B cell (primary cell): ENCODE results near the gene ATP7B. TPM values are rescaled to one million over a fixed set of nuclear protein-coding genes. Genes with fewer than 3 reads are reported as not detected.

Experiments used
- ATAC-seq: fragments of 200-7000 bp; cut with Tn5 transposase; one replicate; pipeline ENCODE4 v1.10.0; 2021; ENCODE audit warnings: low read depth, mild to moderate bottlenecking, moderate number of reproducible peaks, moderate library complexity
- CTCF ChIA-PET: fragments of 350-600 bp; sonication (Branson Sonifier 250); formaldehyde crosslinking; loops from one replicate; lab custom pipeline; 2021; ENCODE audit warnings: antibody characterized with exemption, inconsistent platforms; lab: Charles Lee
- POLR2A ChIA-PET: fragments of 350-600 bp; sonication (Branson Sonifier 250); formaldehyde crosslinking; loops from one replicate; lab custom pipeline; 2021; ENCODE audit warnings: antibody characterized with exemption; lab: Charles Lee
- DNase-seq: peaks from one replicate; pipeline ENCODE4 v3.0.0; 2013
- H2AFZ ChIP-seq: 2 replicates; pipeline ENCODE4 v1.6.1; 2012; ENCODE audit warnings: mild to moderate bottlenecking, low read depth, low read length; ENCODE audit not compliant: insufficient read depth, poor library complexity, severe bottlenecking
- H3K27ac ChIP-seq, 2 donors: 1 replicate in 1 of 2; 2 replicates in 1 of 2; pipeline ENCODE4 v1.5.1; 2012 to 2013; ENCODE audit warnings: low read length in 2 of 2, mild to moderate bottlenecking in 2 of 2, moderate library complexity in 1 of 2
- H3K27me3 ChIP-seq, 4 experiments: fragments of 200-600 bp in 1 of 4; sonication (generic) in 1 of 4; replicated peaks in 1 of 4; 1 replicate in 2 of 4; 2 replicates in 2 of 4; pipeline versions ENCODE4 v1.6.1 to v1.7.0; 2013 to 2016; ENCODE audit warnings: low read length in 3 of 4, mild to moderate bottlenecking in 2 of 4, mixed read lengths in 1 of 4, moderate library complexity in 1 of 4; ENCODE audit not compliant: insufficient read depth in 4 of 4, control insufficient read depth in 3 of 4; ENCODE audit errors: control extremely low read depth in 1 of 4
- H3K36me3 ChIP-seq, 2 experiments: replicated peaks in 1 of 2; 1 replicate in 1 of 2; 2 replicates in 1 of 2; pipeline versions ENCODE4 v1.6.1 to v1.7.1; 2013; ENCODE audit warnings: low read length in 1 of 2; ENCODE audit not compliant: insufficient read depth in 2 of 2, control insufficient read depth in 1 of 2; ENCODE audit errors: control extremely low read depth in 1 of 2, extremely low read depth in 1 of 2
- H3K4me1 ChIP-seq, 2 donors: fragments of 200-600 bp in 1 of 2; sonication (generic) in 1 of 2; 1 replicate in 1 of 2; 2 replicates in 1 of 2; pipeline versions ENCODE4 v1.5.1 to v1.6.1; 2013 to 2017; ENCODE audit warnings: low read length in 2 of 2; ENCODE audit not compliant: control insufficient read depth in 2 of 2, insufficient read depth in 2 of 2
- H3K4me2 ChIP-seq: replicated peaks from 2 replicates; pipeline ENCODE3; 2012; ENCODE audit warnings: mild to moderate bottlenecking, low read depth, low read length; ENCODE audit not compliant: poor library complexity, severe bottlenecking
- H3K4me3 ChIP-seq, 5 experiments: fragments of 200-600 bp in 1 of 5; sonication (generic) in 1 of 5; 1 replicate in 3 of 5; 2 replicates in 2 of 5; pipeline versions ENCODE4 v1.5.1 to v1.7.0; 2011 to 2016; ENCODE audit warnings: low read length in 4 of 5, mild to moderate bottlenecking in 4 of 5, low read depth in 2 of 5, control low read depth in 1 of 5, moderate library complexity in 1 of 5; ENCODE audit not compliant: insufficient read depth in 1 of 5; ENCODE audit errors: control extremely low read depth in 1 of 5, extremely low read depth in 1 of 5
- H3K79me2 ChIP-seq: fragments of 200-600 bp; sonication (generic); one replicate; pipeline ENCODE4 v1.6.0; 2016; ENCODE audit warnings: low read length; ENCODE audit not compliant: control insufficient read depth, insufficient read depth
- H3K9ac ChIP-seq: fragments of 200-600 bp; sonication (generic); 2 replicates; pipeline ENCODE4 v1.6.1; 2017; ENCODE audit warnings: mild to moderate bottlenecking, low read length, moderate library complexity
- H3K9me3 ChIP-seq, 3 donors: one replicate each; pipeline versions ENCODE4 v1.6.1 to v1.7.1; 2013; ENCODE audit warnings: low read length in 2 of 3; ENCODE audit not compliant: control insufficient read depth in 2 of 3, insufficient read depth in 1 of 3; ENCODE audit errors: control extremely low read depth in 1 of 3
- H4K20me1 ChIP-seq: 2 replicates; pipeline ENCODE4 v1.6.0; 2012; ENCODE audit warnings: mild to moderate bottlenecking, low read length; ENCODE audit not compliant: insufficient read depth, control insufficient read depth, poor library complexity, severe bottlenecking
- H3K27ac Mint-ChIP-seq: one replicate; pipeline ENCODE4 v1.8.0; 2021; ENCODE audit warnings: mixed read lengths
- H3K27me3 Mint-ChIP-seq: one replicate; pipeline ENCODE4 v1.8.0; 2021; ENCODE audit warnings: mixed read lengths
- H3K4me1 Mint-ChIP-seq: one replicate; pipeline ENCODE4 v1.8.0; 2021; ENCODE audit warnings: mixed read lengths
- H3K4me3 Mint-ChIP-seq: one replicate; pipeline ENCODE4 v1.8.0; 2021; ENCODE audit warnings: mixed read lengths
- H3K9me3 Mint-ChIP-seq: one replicate; pipeline ENCODE4 v1.8.0; 2022; ENCODE audit warnings: mixed read lengths; ENCODE audit not compliant: insufficient read depth
- CTCF ChIP-seq: fragments of 200-600 bp; IDR thresholded peaks from one replicate; pipeline ENCODE4 v1.8.0; 2022; ENCODE audit warnings: antibody characterized with exemption, mild to moderate bottlenecking
- EZH2 ChIP-seq: IDR thresholded peaks from 2 replicates; pipeline ENCODE4 v1.6.1; 2012; ENCODE audit warnings: borderline replicate concordance, low read depth, mild to moderate bottlenecking, moderate library complexity, low read length; ENCODE audit not compliant: insufficient read depth, poor library complexity, severe bottlenecking
- WGBS: methylation state at CpG from one replicate; pipeline ENCODE4 v1.1.5; 2013; ENCODE audit warnings: missing lambda C conversion rate; ENCODE audit not compliant: insufficient coverage; 5-methylcytosine and 5-hydroxymethylcytosine counted together
- intact Hi-C: fragments of 100-400 bp; cut with micrococcal nuclease; formaldehyde crosslinking; loops from one replicate; pipeline ENCODE4 v1.10.0; 2022
- polyA plus RNA-seq: library from polyadenylated mRNA; depleted of rRNA; stranded (reverse); fragments of >200 nt; gene quantifications from 2 replicates; pipeline ENCODE4 v1.2.3, GENCODE V29; 2012
- total RNA-seq, 2 donors: library from RNA; stranded (reverse); fragments of 120-200 nt in 1 of 2; gene quantifications; 1 replicate in 1 of 2; 2 replicates in 1 of 2; pipeline versions ENCODE4 v1.2.3 to v1.2.4, GENCODE V29; 2013 to 2022

Gene ATP7B
- total and polyA plus RNA-seq, 2 donors (not counting 1 experiment from before 2014, with no cell fraction given) = 0.10 to 0.91 TPM

GRCh38 chr13:51981355-51981754 is 29.9 kb downstream of the ATP7B start:
- no peak for DNase-seq
- Mint-ChIP-seq H3K9me3 (peaks cover 4% of the 10 kb centered on the region), H3K27ac (no peak overlapping the region), H3K27me3 (peaks cover 36% of the 10 kb centered on the region), H3K4me1 (no peaks in the 10 kb centered on the region), H3K4me3 (no peak overlapping the region)
- Histone ChIP-seq H3K36me3 (no peaks in the 10 kb centered on the region), H3K4me3 (no peak overlapping the region), H3K27ac (no peak overlapping the region), H3K27me3 (no peaks in the 10 kb centered on the region), H3K9ac (no peak overlapping the region), H2AFZ (no peak overlapping the region), H3K4me2 (no peak overlapping the region), H3K79me2 (no peaks in the 10 kb centered on the region), H3K4me1 (no peaks in the 10 kb centered on the region), H4K20me1 (no peaks in the 10 kb centered on the region), H3K9me3 (peaks cover 0 to 6% (median 0%) of the 10 kb centered on the region in 3 donors)
- 95% methylated on average over 3 of the region's 4 CpGs for WGBS
- ChIA-PET POLR2A (no interaction called here), CTCF (interaction anchor here (1.0 kb wide), 1 partner anchor 27 kb away, joined by 3 read pairs; no protein-coding TSS in a partner anchor)
- no peak for ATAC-seq
- intact Hi-C loops = no loop called here
- no peak for TF ChIP-seq CTCF
- TF ChIP-seq EZH2 = no peak

- Histone ChIP-seq H3K4me1 (no peaks in the 10 kb centered on the region), H3K9me3 (peaks cover 0 to 6% (median 0%) of the 10 kb centered on the region in 3 donors), H2AFZ (no peak overlapping the region), H3K9ac (no peak overlapping the region), H3K27ac (no peak overlapping the region), H4K20me1 (no peaks in the 10 kb centered on the region), H3K36me3 (no peaks in the 10 kb centered on the region), H3K4me2 (no peak overlapping the region), H3K79me2 (no peaks in the 10 kb centered on the region), H3K4me3 (no peak overlapping the region), H3K27me3 (no peaks in the 10 kb centered on the region)
- TF ChIP-seq CTCF (no peak), EZH2 (no peak)
- Mint-ChIP-seq H3K27ac (no peak overlapping the region), H3K9me3 (peaks cover 4% of the 10 kb centered on the region), H3K27me3 (peaks cover 33% of the 10 kb centered on the region), H3K4me3 (no peak overlapping the region), H3K4me1 (no peaks in the 10 kb centered on the region)
- ChIA-PET POLR2A (no interaction called here), CTCF (no interaction called here)
- intact Hi-C loops = no loop called here
- WGBS = no CpG with 5 or more reads among the region's 4 CpGs
- no peak for DNase-seq
- no peak for ATAC-seq
These were observed 30.3 kb downstream of the ATP7B start for GRCh38 chr13:51980908-51981307.
